Measurements from ENCODE around the gene PARP15.
"Not testable (repeated sequence)": the region's sequence is repeated elsewhere in the genome, so short reads cannot be mapped to it uniquely, and the experiment has no call there.

Gene PARP15

DNA sequence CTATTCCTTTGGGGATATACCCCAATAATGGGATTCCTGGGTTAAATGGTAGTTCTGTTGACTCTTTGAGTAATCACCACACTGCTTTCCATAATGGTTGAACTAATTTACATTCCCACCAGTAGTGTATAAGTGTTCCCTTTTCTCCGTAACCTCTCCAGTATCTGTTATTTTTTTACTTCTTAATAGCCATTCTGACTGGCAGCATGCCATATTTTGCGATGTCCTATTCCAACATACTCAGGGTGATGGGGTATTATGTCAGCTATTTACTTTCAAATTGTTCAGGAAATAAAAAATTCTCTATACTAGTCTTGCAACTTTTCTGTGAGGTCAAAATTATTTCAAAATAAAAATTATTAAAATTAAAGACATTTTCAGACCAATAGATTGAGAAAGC lies 94.1 kb downstream of the PARP15 start:
- DNase-seq, result no peak

DNA sequence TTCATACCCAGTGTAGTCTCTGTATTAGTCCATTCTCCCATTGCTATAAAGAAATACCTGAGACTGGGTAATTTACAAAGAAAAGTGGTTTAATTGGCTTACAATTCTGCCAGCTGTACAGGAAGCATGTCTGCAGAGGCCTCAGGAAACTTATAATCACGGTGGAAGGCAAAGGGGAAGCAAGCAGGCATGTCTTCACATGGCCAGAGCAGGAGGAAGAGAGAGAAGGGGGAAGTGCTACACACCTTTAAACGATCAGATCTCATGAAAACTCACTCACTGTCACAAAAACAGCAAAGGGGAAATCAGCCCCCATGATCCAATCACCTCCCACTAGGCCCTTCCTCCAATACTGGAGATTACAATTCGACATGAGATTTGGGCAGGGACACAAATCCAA lies 96.9 kb downstream of the PARP15 start:
- no peak for DNase-seq

DNA sequence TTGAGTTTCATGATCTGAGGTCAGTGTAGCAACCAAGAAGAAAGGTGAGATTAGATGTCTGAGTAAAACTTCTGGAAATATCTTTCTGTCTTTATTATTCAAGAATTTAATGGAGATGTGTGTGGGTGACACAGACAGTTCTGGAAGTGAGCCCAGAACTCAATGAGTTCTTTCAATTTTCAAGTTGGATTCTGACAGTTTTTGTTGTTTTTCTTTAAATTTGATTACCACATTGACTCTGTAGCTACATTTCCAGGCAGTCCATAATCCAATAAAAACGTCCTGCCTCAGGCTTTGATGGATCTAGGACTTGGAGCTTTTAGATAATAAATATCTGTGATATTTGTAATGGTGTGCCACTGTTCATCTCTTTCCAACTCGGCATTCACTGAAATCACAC lies 99.3 kb downstream of the PARP15 start:
- no peak for DNase-seq

DNA sequence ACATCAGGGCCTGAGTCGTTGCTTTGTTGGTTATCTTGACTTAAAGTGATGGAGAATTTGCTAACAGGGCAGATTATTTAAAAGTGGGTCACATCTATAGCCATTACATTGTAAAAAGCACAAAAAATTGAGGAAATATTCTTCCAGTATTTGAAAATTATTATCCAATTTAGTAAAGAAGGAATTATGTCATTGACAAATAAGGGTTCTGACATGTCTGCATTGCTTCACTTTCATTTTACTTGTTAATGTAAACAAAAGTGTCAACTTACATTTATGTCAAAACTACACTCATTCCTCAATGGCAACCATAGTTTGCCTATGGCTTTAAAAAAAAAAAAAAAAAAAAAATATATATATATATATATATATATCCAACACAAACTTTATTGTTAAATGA lies 99.8 kb downstream of the PARP15 start:
- no peak for DNase-seq

DNA sequence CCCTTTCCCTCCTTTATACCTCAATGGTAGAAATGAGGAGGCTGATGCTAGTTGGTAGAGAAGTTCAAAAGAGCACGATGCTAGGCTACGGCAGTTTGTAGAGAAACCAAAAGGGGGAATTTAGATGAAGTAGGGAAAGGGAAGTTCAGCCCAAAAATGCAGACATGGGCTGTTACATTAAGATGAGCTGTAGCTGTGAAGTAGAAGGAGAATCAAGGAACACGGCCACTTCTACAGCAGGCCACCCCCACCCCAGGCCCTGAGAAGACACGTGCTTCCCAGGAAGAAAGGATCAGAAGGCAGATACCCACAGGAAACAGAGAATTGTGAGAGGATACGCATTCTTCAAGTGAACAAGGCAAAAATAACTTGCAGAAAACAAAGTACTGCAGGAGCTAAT lies 101.1 kb downstream of the PARP15 start:
- no peak for DNase-seq

DNA sequence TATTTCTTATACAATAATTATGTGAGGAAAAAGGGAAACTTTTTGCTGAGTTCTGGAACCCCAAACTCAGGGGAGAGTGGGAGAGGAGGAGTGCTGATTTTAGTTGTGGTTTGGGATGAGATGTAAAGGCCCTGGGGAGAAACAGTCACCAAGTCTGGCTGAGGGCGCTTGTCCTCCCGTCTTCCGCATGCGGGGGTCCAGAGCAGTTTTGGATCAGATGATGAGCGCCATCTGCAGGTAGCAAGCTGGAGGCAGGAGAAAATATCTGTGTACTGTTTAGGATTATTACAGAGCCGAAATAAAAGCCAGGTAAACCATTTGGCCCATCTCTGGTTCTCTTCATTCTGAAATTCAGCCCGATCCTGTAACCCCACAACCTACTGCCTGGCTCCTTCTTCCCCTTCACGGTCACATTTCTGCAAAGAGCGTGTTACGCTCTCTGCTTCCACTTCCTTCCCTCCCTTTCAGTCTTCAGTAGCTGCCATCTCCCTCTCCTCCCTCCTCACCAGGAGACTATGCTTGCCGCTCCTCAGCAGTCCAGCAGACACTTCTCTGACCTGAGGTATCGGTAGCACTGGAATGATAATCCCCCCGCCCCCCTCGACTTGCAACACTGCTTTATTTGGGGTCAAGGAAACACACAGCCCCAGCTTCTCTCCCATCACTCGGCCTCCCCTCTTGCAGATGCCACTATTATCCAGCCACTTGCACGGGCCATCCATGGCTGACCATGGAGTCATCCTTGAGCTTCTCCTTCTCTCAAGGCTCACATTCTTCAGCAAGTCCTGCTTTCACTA lies 101.8 kb downstream of the PARP15 start:
- DNase-seq, result peak; percentile 73

DNA sequence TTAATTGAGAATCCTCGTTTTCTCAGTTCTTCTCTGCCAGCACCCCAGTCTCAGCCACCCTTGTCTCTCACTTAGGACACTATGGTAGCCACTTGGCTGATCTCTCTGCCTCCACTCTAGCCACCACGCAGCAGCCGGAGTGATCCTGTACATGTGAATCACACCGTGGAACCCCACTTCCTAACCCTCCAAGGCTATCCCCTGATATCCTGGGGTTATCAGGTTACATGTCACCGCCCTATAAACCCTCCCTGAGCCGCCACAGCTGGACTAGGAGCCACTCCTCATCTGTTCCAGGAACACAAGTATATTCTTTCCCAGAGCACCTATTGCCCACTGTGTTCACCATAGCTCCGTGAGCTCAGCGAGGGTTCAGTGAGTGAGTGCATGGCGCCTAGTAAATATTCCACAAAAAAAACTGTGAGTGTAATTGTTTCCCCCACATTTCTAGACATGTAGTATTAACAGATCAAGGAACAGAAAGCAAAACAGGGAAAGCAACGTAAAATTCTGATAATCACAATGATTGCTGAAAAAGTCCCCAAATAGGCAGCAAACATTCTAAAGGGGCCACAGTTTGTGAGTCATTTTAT lies 102.5 kb downstream of the PARP15 start:
- peak; percentile 17 for DNase-seq

DNA sequence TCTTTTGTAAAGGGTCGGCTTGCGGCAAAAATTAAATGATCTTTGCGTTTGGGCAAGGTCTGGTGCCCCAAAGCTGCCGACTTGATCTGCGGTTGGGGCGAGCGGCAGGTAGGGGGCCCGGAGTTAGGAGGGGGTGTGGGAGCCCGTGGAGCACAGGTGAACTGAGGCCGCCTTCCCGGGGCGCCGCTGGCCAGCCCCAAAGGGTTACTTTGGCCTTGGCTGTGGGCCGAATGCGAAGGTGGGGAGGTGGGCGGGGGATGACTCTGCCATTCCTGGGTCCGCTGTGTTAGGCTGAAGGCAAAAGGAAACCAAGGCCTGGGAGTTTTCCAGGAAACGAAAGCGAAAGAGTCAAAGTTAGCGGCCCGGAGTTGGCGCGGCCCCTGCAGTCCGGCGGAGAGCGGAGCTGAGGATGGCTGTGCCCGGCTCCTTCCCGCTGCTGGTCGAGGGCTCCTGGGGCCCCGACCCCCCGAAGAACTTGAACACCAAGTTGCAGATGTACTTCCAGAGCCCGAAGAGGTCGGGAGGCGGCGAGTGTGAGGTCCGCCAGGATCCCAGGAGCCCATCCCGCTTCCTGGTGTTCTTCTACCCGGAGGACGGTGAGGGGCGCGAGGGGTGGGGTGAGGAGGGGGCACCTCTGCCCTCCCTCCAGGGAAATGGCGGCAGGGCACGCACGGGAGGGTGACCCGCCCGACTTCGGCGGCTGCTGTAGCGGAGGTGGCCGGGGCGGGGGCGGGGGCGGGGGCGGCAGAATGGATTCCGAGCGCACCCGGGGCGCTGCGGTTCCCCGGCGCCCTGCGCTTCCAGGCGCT lies 103.2 kb downstream of the PARP15 start, which contains the start of gene PARP14:
Gene PARP14 (plus strand): TSS at position 365 of the 809 bp plus-strand sequence. CDS start 45 bp downstream, at position 410.
- no peak for DNase-seq

DNA sequence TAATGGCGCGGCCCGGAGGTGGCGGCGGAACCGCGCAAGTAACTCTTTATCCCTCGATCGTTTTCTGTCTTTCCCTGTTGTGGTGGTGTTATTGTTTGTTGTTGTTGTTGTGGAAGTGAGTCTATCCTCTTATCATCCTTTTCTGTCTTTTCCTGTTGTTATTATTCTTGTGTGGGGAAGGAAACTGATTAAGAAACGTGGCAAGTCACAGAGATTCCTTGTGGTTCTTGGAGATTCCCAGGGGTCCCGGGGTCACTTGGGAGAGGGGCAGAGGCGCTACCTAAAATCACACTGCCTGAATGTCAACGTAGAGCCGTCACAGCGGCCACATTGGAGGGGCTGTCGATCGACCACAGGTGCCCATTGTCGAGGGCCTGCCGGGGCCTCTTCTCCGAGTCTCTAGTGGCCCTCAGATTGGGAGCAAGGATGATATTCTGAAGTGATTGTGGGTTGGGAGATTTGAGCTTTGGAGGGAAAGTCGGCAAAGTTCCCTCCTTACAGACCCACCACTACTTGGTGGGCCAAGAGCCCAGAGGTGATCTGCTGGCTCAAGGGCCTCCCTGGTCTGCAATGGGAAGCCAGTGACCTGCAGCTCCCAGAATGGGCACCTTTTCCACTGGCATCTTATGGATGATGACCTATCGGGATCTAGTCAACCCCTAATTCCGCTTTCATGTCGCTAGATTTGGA lies 104.0 kb downstream of the PARP15 start:
- DNase-seq, result no peak

DNA sequence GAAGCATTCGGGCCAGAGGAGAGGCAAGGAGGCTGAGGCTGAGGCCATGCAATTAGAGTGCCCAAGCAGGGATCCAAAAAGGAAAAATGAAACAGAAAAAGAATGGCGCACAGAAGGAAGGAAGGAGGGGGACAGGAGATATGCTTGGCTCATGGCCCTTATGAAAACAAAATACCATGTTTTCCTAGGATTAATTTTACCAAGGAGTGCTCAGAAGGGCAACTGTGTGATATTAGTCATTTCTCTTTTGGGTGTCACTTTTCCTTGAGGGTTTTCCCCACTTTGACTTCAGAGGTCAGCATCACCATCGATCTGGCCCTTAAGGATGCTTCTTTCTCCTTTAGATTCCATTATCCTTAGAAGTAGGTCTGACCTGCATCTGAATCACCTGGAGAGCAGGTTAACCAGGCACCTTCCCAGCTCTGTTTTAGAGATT lies 104.5 kb downstream of the PARP15 start:
- DNase-seq, result no peak

DNA sequence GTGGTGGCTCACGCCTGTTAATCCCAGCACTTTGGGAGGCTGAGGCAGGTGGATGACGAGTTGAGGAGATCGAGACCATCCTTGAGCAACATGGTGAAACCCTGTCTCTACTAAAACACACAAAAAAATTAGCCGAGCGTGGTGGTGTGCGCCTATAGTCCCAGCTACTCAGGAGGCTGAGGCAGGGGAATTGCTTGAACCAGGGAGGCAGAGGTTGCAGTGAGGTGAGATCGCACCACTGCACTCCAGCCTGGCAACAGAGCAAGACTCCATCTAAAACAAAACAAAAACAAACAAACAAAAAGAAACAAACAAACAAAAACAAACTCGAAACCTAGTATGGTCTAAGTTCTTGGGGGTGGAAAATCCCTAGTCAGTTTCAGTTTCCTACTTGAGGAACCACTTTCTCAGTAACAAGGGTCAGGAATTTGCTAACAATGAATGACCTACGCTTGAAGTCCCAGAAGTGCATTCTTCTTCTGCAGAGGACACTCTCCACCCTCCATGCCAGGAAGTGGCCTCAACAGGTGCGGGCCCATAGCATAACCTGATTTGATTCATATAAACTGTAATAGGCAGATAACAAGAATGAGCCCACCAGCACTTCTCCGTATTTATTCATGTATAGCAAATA lies 105.4 kb downstream of the PARP15 start:
- DNase-seq, result not testable (repeated sequence)

DNA sequence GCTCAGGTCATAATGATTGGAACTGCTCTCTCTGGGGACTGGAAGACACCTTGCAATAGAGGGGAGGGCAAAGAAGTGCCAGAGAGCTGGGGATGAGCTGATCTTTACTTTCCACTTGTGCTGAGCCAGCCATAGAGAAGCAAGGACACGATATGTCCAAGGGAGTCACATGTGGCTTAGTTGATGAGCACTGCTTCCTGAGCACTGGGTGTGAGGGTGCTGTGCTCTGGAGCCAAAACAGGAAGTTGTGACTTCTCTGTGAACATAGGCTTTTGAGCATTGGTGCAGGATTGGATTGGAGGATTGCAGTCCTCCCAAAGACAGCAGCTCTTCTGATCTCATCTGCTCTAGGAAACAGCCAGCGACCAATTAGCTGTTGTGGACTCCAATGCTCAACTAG lies 109.8 kb downstream of the PARP15 start:
- no peak for DNase-seq

Measured in NCI-H1436 (cell line).